ENCODE results near the gene HLA-DOA. TPM values are rescaled to one million over a fixed set of nuclear protein-coding genes. Genes with fewer than 3 reads are reported as not detected.

HLA-DOA gene
- total and polyA plus RNA-seq, 2 experiments from 2014 or later: 0.83 to 2.0 TPM

- Histone ChIP-seq H3K4me1 (ENCODE audit: insufficient read depth) (no peaks in the 10 kb centered on the region), H3K79me2 (no peaks in the 10 kb centered on the region), H2AFZ (no peak overlapping the region), H3K27ac (no peak overlapping the region), H3K4me2 (no peak overlapping the region), H3K9me3 (ENCODE audit: low read depth) (no peaks in the 10 kb centered on the region), H3K27me3 (no peaks in the 10 kb centered on the region), H3K4me3 (no peak overlapping the region), H3K36me3 (replicated peaks; ENCODE audit: insufficient read depth, low read depth) (no peaks in the 10 kb centered on the region), H3K9me2 (replicated peaks; ENCODE audit: insufficient read depth) (no peaks in the 10 kb centered on the region), H4K20me1 (ENCODE audit: insufficient read depth, poor library complexity, severe bottlenecking) (no peaks in the 10 kb centered on the region)
- DNase-seq (ENCODE audit: low spot score): peak; percentile 39
- TF ChIP-seq EZH2 (IDR thresholded peaks at IDR 0.05; ENCODE audit: borderline replicate concordance): no peak
- peak; percentile 35 for TF ChIP-seq CTCF (IDR thresholded peaks at IDR 0.05; ENCODE audit: poor library complexity)
- WGBS (ENCODE audit: low lambda C conversion rate, missing lambda C conversion rate): 33% methylated on average over 3 of the region's 3 CpGs
Observed at GRCh38 chr6:32954986-32955802, 54.2 kb downstream of the HLA-DOA start.

DNA sequence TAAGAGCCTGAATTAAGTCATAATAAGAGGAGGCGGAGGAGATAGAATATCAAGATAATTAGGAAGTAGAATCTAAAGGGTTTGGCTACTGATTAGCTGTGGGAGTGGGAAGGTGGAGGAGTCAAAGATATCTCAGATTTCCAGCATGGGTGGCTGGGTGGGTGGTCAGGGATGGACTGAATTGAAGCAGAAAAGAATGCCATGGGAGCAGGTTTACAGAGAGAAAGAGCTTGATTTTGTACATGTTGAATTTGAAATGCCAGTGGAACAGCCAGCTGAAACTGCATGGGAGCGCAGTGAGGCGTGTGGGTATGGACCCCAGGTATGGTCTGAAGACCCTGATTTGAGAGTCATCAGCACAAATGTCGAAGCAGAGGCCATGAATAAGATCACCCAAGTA lies 55.1 kb downstream of the HLA-DOA start:
- Histone ChIP-seq H2AFZ (no peak overlapping the region), H3K36me3 (replicated peaks; ENCODE audit: insufficient read depth, low read depth) (no peaks in the 10 kb centered on the region), H3K9me2 (replicated peaks; ENCODE audit: insufficient read depth) (no peaks in the 10 kb centered on the region), H3K27ac (no peak overlapping the region), H3K79me2 (no peaks in the 10 kb centered on the region), H3K4me3 (no peak overlapping the region), H4K20me1 (ENCODE audit: insufficient read depth, poor library complexity, severe bottlenecking) (no peaks in the 10 kb centered on the region), H3K9me3 (ENCODE audit: low read depth) (no peaks in the 10 kb centered on the region), H3K4me2 (no peak overlapping the region), H3K27me3 (no peaks in the 10 kb centered on the region), H3K4me1 (ENCODE audit: insufficient read depth) (no peaks in the 10 kb centered on the region)
- no peak for DNase-seq (ENCODE audit: low spot score)
- 73% methylated on average over 4 of the region's 4 CpGs for WGBS (ENCODE audit: low lambda C conversion rate, missing lambda C conversion rate)
- TF ChIP-seq CTCF (IDR thresholded peaks at IDR 0.05; ENCODE audit: poor library complexity): no peak
- TF ChIP-seq EZH2 (IDR thresholded peaks at IDR 0.05; ENCODE audit: borderline replicate concordance): no peak
- no peak for TF ChIP-seq EZH2phosphoT487 (IDR thresholded peaks at IDR 0.05; ENCODE audit: low read depth, severe bottlenecking, unreplicated experiment)

Other genes with a start within 250 kb of the HLA-DOA start
- not detected in 2 replicates for gene HLA-DQB2, start 246.1 kb downstream of the HLA-DOA start, total RNA-seq
- gene HLA-DQB2, start 246.1 kb downstream of the HLA-DOA start, polyA plus RNA-seq: not detected in 2 replicates
- gene HLA-DOB, start 192.6 kb downstream of the HLA-DOA start, total RNA-seq: not detected in 2 replicates
- 0.94 TPM in 1 of 2 replicates, not detected in the other for gene HLA-DOB, start 192.6 kb downstream of the HLA-DOA start, polyA plus RNA-seq
- 5.9 and 11.7 TPM in 2 replicates for gene TAP2, start 170.9 kb downstream of the HLA-DOA start, total RNA-seq
- gene TAP2, start 170.9 kb downstream of the HLA-DOA start, polyA plus RNA-seq: 1.2 and 1.7 TPM in 2 replicates
- gene PSMB8, start 165.5 kb downstream of the HLA-DOA start, total RNA-seq: 19.1 and 25.7 TPM in 2 replicates
- gene PSMB8, start 165.5 kb downstream of the HLA-DOA start, polyA plus RNA-seq: 18.6 and 36.7 TPM in 2 replicates
- 13.7 and 15.2 TPM in 2 replicates for gene TAP1, start 155.9 kb downstream of the HLA-DOA start, total RNA-seq
- gene TAP1, start 155.9 kb downstream of the HLA-DOA start, polyA plus RNA-seq: 11.0 and 14.1 TPM in 2 replicates
- gene PSMB9, start 155.4 kb downstream of the HLA-DOA start, total RNA-seq: 1.3 TPM in 1 of 2 replicates, not detected in the other
- 3.1 and 3.3 TPM in 2 replicates for gene PSMB9, start 155.4 kb downstream of the HLA-DOA start, polyA plus RNA-seq
- 1.00 and 1.0 TPM in 2 replicates for gene HLA-DMB, start 68.6 kb downstream of the HLA-DOA start, total RNA-seq
- gene HLA-DMB, start 68.6 kb downstream of the HLA-DOA start, polyA plus RNA-seq: 1.7 TPM in 1 of 2 replicates, not detected in the other
- gene HLA-DMA, start 56.5 kb downstream of the HLA-DOA start, total RNA-seq: 9.0 and 9.5 TPM in 2 replicates
- 4.7 and 9.2 TPM in 2 replicates for gene HLA-DMA, start 56.5 kb downstream of the HLA-DOA start, polyA plus RNA-seq
- 132 and 133 TPM in 2 replicates for gene BRD2, start 41.0 kb downstream of the HLA-DOA start, total RNA-seq
- gene BRD2, start 41.0 kb downstream of the HLA-DOA start, polyA plus RNA-seq: 106 and 118 TPM in 2 replicates
- 2.6 and 5.3 TPM in 2 replicates for gene HLA-DPA1, start 64.1 kb upstream of the HLA-DOA start, total RNA-seq
- gene HLA-DPA1, start 64.1 kb upstream of the HLA-DOA start, polyA plus RNA-seq: 1.7 and 4.7 TPM in 2 replicates
- 18.0 and 22.1 TPM in 2 replicates for gene HLA-DPB1, start 66.4 kb upstream of the HLA-DOA start, total RNA-seq
- gene HLA-DPB1, start 66.4 kb upstream of the HLA-DOA start, polyA plus RNA-seq: 12.4 and 16.0 TPM in 2 replicates
- gene COL11A2, start 182.9 kb upstream of the HLA-DOA start, total RNA-seq: 2.5 and 3.0 TPM in 2 replicates
- gene COL11A2, start 182.9 kb upstream of the HLA-DOA start, polyA plus RNA-seq: 4.2 and 4.7 TPM in 2 replicates
- gene RXRB, start 191.1 kb upstream of the HLA-DOA start, total RNA-seq: 14.2 and 17.0 TPM in 2 replicates
- gene RXRB, start 191.1 kb upstream of the HLA-DOA start, polyA plus RNA-seq: 24.6 and 29.8 TPM in 2 replicates
- 118 and 130 TPM in 2 replicates for gene SLC39A7, start 191.3 kb upstream of the HLA-DOA start, total RNA-seq
- 46.4 and 55.0 TPM in 2 replicates for gene SLC39A7, start 191.3 kb upstream of the HLA-DOA start, polyA plus RNA-seq
- gene HSD17B8, start 195.1 kb upstream of the HLA-DOA start, total RNA-seq: 6.0 and 7.8 TPM in 2 replicates
- gene HSD17B8, start 195.1 kb upstream of the HLA-DOA start, polyA plus RNA-seq: 11.1 and 12.9 TPM in 2 replicates
- gene RING1, start 198.9 kb upstream of the HLA-DOA start, total RNA-seq: 25.0 and 25.6 TPM in 2 replicates
- 32.3 and 32.5 TPM in 2 replicates for gene RING1, start 198.9 kb upstream of the HLA-DOA start, polyA plus RNA-seq

Data from hepatocyte (in vitro differentiated cells).